Activated CD8-positive, alpha-beta T cell treated with anti-CD3 and anti-CD28 coated beads, Interleukin-2, amount 10 ng/mL, durations not matched to agents 7 days and 5 days (primary cell): Measurements from ENCODE around the gene ASB5. TPM values are rescaled to one million over a fixed set of nuclear protein-coding genes. Genes with fewer than 3 reads are reported as not detected.

ENCODE experiments used
- ATAC-seq: fragments of 150-1000 bp; cut with Tn5 transposase; one replicate; pipeline ENCODE4 v1.10.0; 2021; ENCODE audit warnings: moderate library complexity
- CTCF ChIA-PET: fragments of 350-600 bp; sonication (Branson Sonifier 250); formaldehyde crosslinking; loops from one replicate; lab custom pipeline; 2021; ENCODE audit warnings: antibody characterized with exemption; lab: Charles Lee
- POLR2A ChIA-PET: fragments of 350-600 bp; sonication (Branson Sonifier 250); formaldehyde crosslinking; loops from one replicate; lab custom pipeline; 2021; ENCODE audit warnings: antibody characterized with exemption; lab: Charles Lee
- DNase-seq: peaks from one replicate; pipeline ENCODE4 v3.0.0-alpha.2; 2020
- H3K27ac Mint-ChIP-seq: one replicate; pipeline ENCODE4 v1.8.0; 2021; ENCODE audit warnings: mild to moderate bottlenecking, mixed read lengths
- H3K27me3 Mint-ChIP-seq: one replicate; pipeline ENCODE4 v1.8.0; 2021; ENCODE audit warnings: low read depth, mixed read lengths
- H3K36me3 Mint-ChIP-seq: one replicate; pipeline ENCODE4 v1.8.0; 2021; ENCODE audit warnings: low read depth, mixed read lengths
- H3K4me1 Mint-ChIP-seq: one replicate; pipeline ENCODE4 v1.8.0; 2021; ENCODE audit warnings: low read depth, mixed read lengths
- H3K4me3 Mint-ChIP-seq: one replicate; pipeline ENCODE4 v1.8.0; 2021; ENCODE audit warnings: mild to moderate bottlenecking, mixed read lengths
- H3K9me3 Mint-ChIP-seq: one replicate; pipeline ENCODE4 v1.8.0; 2022; ENCODE audit warnings: mixed read lengths; ENCODE audit not compliant: insufficient read depth
- total RNA-seq, 2 experiments: library from RNA; stranded (reverse); gene quantifications; one replicate each; pipeline ENCODE4 v1.2.3, GENCODE V29; 2021

The ASB5 gene
- total RNA-seq, 2 experiments from 2014 or later, result not detected

GRCh38 chr4:176274441-176274840, 5.4 kb upstream of the ASB5 start:
- H3K27ac Mint-ChIP-seq, result no peak overlapping the region
- no peaks in the 10 kb centered on the region for H3K4me1 Mint-ChIP-seq
- no peaks in the 10 kb centered on the region for H3K27me3 Mint-ChIP-seq
- ChIA-PET POLR2A (no interaction called here), CTCF (no interaction called here)
- DNase-seq, result no peak
- ATAC-seq, result no peak
- no peaks in the 10 kb centered on the region for H3K9me3 Mint-ChIP-seq
- H3K36me3 Mint-ChIP-seq, result no peaks in the 10 kb centered on the region
- H3K4me3 Mint-ChIP-seq, result no peak overlapping the region

GRCh38 chr4:176273736-176274135, 4.7 kb upstream of the ASB5 start:
- H3K4me1 Mint-ChIP-seq, result no peaks in the 10 kb centered on the region
- no peak overlapping the region for H3K4me3 Mint-ChIP-seq
- DNase-seq (no peak), ATAC-seq (no peak)
- no peak overlapping the region for H3K27ac Mint-ChIP-seq
- no peaks in the 10 kb centered on the region for H3K36me3 Mint-ChIP-seq
- CTCF ChIA-PET, result no interaction called here
- H3K9me3 Mint-ChIP-seq, result no peaks in the 10 kb centered on the region
- POLR2A ChIA-PET, result no interaction called here
- no peaks in the 10 kb centered on the region for H3K27me3 Mint-ChIP-seq

- ATAC-seq (no peak), DNase-seq (no peak)
- Mint-ChIP-seq H3K9me3 (no peaks in the 10 kb centered on the region), H3K4me3 (no peak overlapping the region), H3K27me3 (no peaks in the 10 kb centered on the region), H3K27ac (no peak overlapping the region), H3K4me1 (no peaks in the 10 kb centered on the region), H3K36me3 (no peaks in the 10 kb centered on the region)
- ChIA-PET CTCF (no interaction called here), POLR2A (no interaction called here)
These were observed 3.8 kb upstream of the ASB5 start for GRCh38 chr4:176272799-176273198.

GRCh38 chr4:176271749-176272148, 2.7 kb upstream of the ASB5 start:
- H3K27ac Mint-ChIP-seq, result no peak overlapping the region
- CTCF ChIA-PET, result no interaction called here

GRCh38 chr4:176270669-176271068, 1.6 kb upstream of the ASB5 start:
- no peak overlapping the region for H3K4me3 Mint-ChIP-seq
- no peak overlapping the region for H3K27ac Mint-ChIP-seq
- H3K36me3 Mint-ChIP-seq, result no peaks in the 10 kb centered on the region
- no peaks in the 10 kb centered on the region for H3K9me3 Mint-ChIP-seq
- no peaks in the 10 kb centered on the region for H3K27me3 Mint-ChIP-seq
- CTCF ChIA-PET, result no interaction called here
- no peak for DNase-seq
- ATAC-seq, result no peak
- POLR2A ChIA-PET, result no interaction called here
- H3K4me1 Mint-ChIP-seq, result no peaks in the 10 kb centered on the region

More at GRCh38 chr4:176271749-176272148, 2.7 kb upstream of the ASB5 start:
- no peak for ATAC-seq
- no peak for DNase-seq
- Mint-ChIP-seq H3K4me1 (no peaks in the 10 kb centered on the region), H3K9me3 (no peaks in the 10 kb centered on the region), H3K4me3 (no peak overlapping the region), H3K36me3 (no peaks in the 10 kb centered on the region), H3K27me3 (no peaks in the 10 kb centered on the region)
- POLR2A ChIA-PET, result interaction anchor here (0.6 kb wide), 1 partner anchor 13 kb away, joined by 3 read pairs; no protein-coding TSS in a partner anchor

GRCh38 chr4:176266026-176266425, 3.0 kb downstream of the ASB5 start:
- POLR2A ChIA-PET, result interaction anchor here (0.6 kb wide), 1 partner anchor 1644 kb away, joined by 3 read pairs; no protein-coding TSS in a partner anchor
- ATAC-seq, result no peak
- CTCF ChIA-PET, result no interaction called here
- no peaks in the 10 kb centered on the region for H3K9me3 Mint-ChIP-seq
- H3K27me3 Mint-ChIP-seq, result peaks cover 2% of the 10 kb centered on the region
- H3K4me1 Mint-ChIP-seq, result no peaks in the 10 kb centered on the region
- H3K36me3 Mint-ChIP-seq, result no peaks in the 10 kb centered on the region
- H3K4me3 Mint-ChIP-seq, result no peak overlapping the region
- DNase-seq, result no peak
- H3K27ac Mint-ChIP-seq, result no peak overlapping the region

- no peaks in the 10 kb centered on the region for H3K4me1 Mint-ChIP-seq
- CTCF ChIA-PET, result no interaction called here
- DNase-seq, result no peak
- POLR2A ChIA-PET, result interaction anchor here (0.9 kb wide), 1 partner anchor 12 kb away, joined by 3 read pairs; no protein-coding TSS in a partner anchor
- H3K27me3 Mint-ChIP-seq, result peaks cover 6% of the 10 kb centered on the region
- H3K4me3 Mint-ChIP-seq, result no peak overlapping the region
- no peaks in the 10 kb centered on the region for H3K36me3 Mint-ChIP-seq
- no peak for ATAC-seq
- H3K27ac Mint-ChIP-seq, result no peak overlapping the region
- H3K9me3 Mint-ChIP-seq, result no peaks in the 10 kb centered on the region
These were observed 6.8 kb downstream of the ASB5 start for GRCh38 chr4:176262243-176262642.

- peaks cover 8% of the 10 kb centered on the region for H3K27me3 Mint-ChIP-seq
- H3K4me3 Mint-ChIP-seq, result no peak overlapping the region
- H3K4me1 Mint-ChIP-seq, result no peaks in the 10 kb centered on the region
- DNase-seq (no peak), ATAC-seq (no peak)
- H3K9me3 Mint-ChIP-seq, result no peaks in the 10 kb centered on the region
- no peak overlapping the region for H3K27ac Mint-ChIP-seq
- ChIA-PET CTCF (no interaction called here), POLR2A (no interaction called here)
- H3K36me3 Mint-ChIP-seq, result no peaks in the 10 kb centered on the region
These were observed 7.5 kb downstream of the ASB5 start for GRCh38 chr4:176261481-176261880.

GRCh38 chr4:176261018-176261417, 8.0 kb downstream of the ASB5 start:
- ATAC-seq, result no peak
- DNase-seq, result no peak
- Mint-ChIP-seq H3K36me3 (no peaks in the 10 kb centered on the region), H3K9me3 (no peaks in the 10 kb centered on the region), H3K4me3 (no peak overlapping the region), H3K27me3 (peaks cover 8% of the 10 kb centered on the region), H3K27ac (no peak overlapping the region), H3K4me1 (no peaks in the 10 kb centered on the region)
- CTCF ChIA-PET, result no interaction called here
- POLR2A ChIA-PET, result no interaction called here

- peaks cover 8% of the 10 kb centered on the region for H3K27me3 Mint-ChIP-seq
- POLR2A ChIA-PET, result no interaction called here
- H3K4me3 Mint-ChIP-seq, result no peak overlapping the region
- no peaks in the 10 kb centered on the region for H3K9me3 Mint-ChIP-seq
- ATAC-seq (no peak), DNase-seq (no peak)
- H3K36me3 Mint-ChIP-seq, result no peaks in the 10 kb centered on the region
- no peak overlapping the region for H3K27ac Mint-ChIP-seq
- CTCF ChIA-PET, result no interaction called here
- H3K4me1 Mint-ChIP-seq, result no peaks in the 10 kb centered on the region
These were observed 9.5 kb downstream of the ASB5 start for GRCh38 chr4:176259330-176260090.

GRCh38 chr4:176258135-176258534, 10.9 kb downstream of the ASB5 start:
- no peak overlapping the region for H3K27ac Mint-ChIP-seq
- CTCF ChIA-PET, result no interaction called here

GRCh38 chr4:176256921-176257320, 12.1 kb downstream of the ASB5 start:
- ATAC-seq (no peak), DNase-seq (no peak)
- ChIA-PET CTCF (interaction anchor here (1.2 kb wide), 1 partner anchor 19 kb away, joined by 3 read pairs; no protein-coding TSS in a partner anchor), POLR2A (no interaction called here)
- no peaks in the 10 kb centered on the region for H3K36me3 Mint-ChIP-seq
- no peak overlapping the region for H3K4me3 Mint-ChIP-seq
- no peaks in the 10 kb centered on the region for H3K9me3 Mint-ChIP-seq
- H3K27me3 Mint-ChIP-seq, result peaks cover 8% of the 10 kb centered on the region
- H3K27ac Mint-ChIP-seq, result no peak overlapping the region
- no peaks in the 10 kb centered on the region for H3K4me1 Mint-ChIP-seq

More at GRCh38 chr4:176258135-176258534, 10.9 kb downstream of the ASB5 start:
- no peak for ATAC-seq
- Mint-ChIP-seq H3K36me3 (no peaks in the 10 kb centered on the region), H3K9me3 (no peaks in the 10 kb centered on the region), H3K4me3 (no peak overlapping the region), H3K4me1 (no peaks in the 10 kb centered on the region), H3K27me3 (peaks cover 8% of the 10 kb centered on the region)
- POLR2A ChIA-PET, result interaction anchor here (0.7 kb wide), 1 partner anchor 13 kb away, joined by 3 read pairs; no protein-coding TSS in a partner anchor
- DNase-seq, result no peak
